H54 (cell line): ENCODE data around the gene CTRB2.

ENCODE experiments used
- DNase-seq: peaks from one replicate; pipeline ENCODE4 v3.0.0; 2011; ENCODE audit warnings: low spot score, mixed read lengths; ENCODE audit not compliant: insufficient read length
- FAIRE-seq: peaks from 3 replicates; lab custom pipeline; 2011; peaks lifted over from hg19 to GRCh38; lab: Jason Lieb, UNC
- POLR2A ChIP-seq: IDR thresholded peaks from 2 replicates; pipeline ENCODE4 v1.6.1; 2011; ENCODE audit warnings: low read depth, mild to moderate bottlenecking, low read length

CTRB2 gene

GRCh38 chr16:75237398-75238131 lies 30.6 kb upstream of the CTRB2 start:
- DNase-seq (no peak), FAIRE-seq (no peak)
- TF ChIP-seq POLR2A, result no peak

- no peak for DNase-seq
- no peak for TF ChIP-seq POLR2A
- no peak for FAIRE-seq
Measured at GRCh38 chr16:75236736-75237397, 29.9 kb upstream of the CTRB2 start.

GRCh38 chr16:75236232-75236631 lies 29.3 kb upstream of the CTRB2 start:
- no peak for FAIRE-seq
- no peak for TF ChIP-seq POLR2A
- DNase-seq, result no peak

GRCh38 chr16:75235721-75236193 lies 28.8 kb upstream of the CTRB2 start:
- DNase-seq (no peak), FAIRE-seq (no peak)
- no peak for TF ChIP-seq POLR2A

- TF ChIP-seq POLR2A, result no peak
- DNase-seq (no peak), FAIRE-seq (no peak)
Measured at GRCh38 chr16:75234856-75235696, 28.1 kb upstream of the CTRB2 start.

- no peak for TF ChIP-seq POLR2A
- FAIRE-seq, result no peak
- DNase-seq, result no peak
Measured at GRCh38 chr16:75233611-75233938, 26.6 kb upstream of the CTRB2 start.

- no peak for TF ChIP-seq POLR2A
- DNase-seq (no peak), FAIRE-seq (no peak)
Measured at GRCh38 chr16:75231570-75231969, 24.6 kb upstream of the CTRB2 start.

- no peak for DNase-seq
- no peak for FAIRE-seq
- TF ChIP-seq POLR2A, result no peak
Measured at GRCh38 chr16:75230471-75231110, 23.6 kb upstream of the CTRB2 start.

GRCh38 chr16:75229172-75230031 lies 22.4 kb upstream of the CTRB2 start:
- FAIRE-seq (no peak), DNase-seq (no peak)
- no peak for TF ChIP-seq POLR2A

GRCh38 chr16:75228143-75228976 lies 21.4 kb upstream of the CTRB2 start:
- FAIRE-seq (no peak), DNase-seq (no peak)
- TF ChIP-seq POLR2A, result no peak

GRCh38 chr16:75227361-75228142 lies 20.6 kb upstream of the CTRB2 start:
- FAIRE-seq (no peak), DNase-seq (no peak)
- TF ChIP-seq POLR2A, result no peak
